CD14-positive monocyte (primary cell): ENCODE measurements around the gene MAD1L1. TPM values are rescaled to one million over a fixed set of nuclear protein-coding genes. Genes with fewer than 3 reads are reported as not detected.

Source experiments
- DNase-seq, 3 donors: peaks; one replicate each; pipeline ENCODE4 v3.0.0-alpha.2; 2011 to 2022
- H2AFZ ChIP-seq: 2 replicates; pipeline ENCODE4 v1.6.0; 2012; ENCODE audit warnings: mild to moderate bottlenecking, low read depth, low read length, inconsistent platforms; ENCODE audit not compliant: insufficient read depth, poor library complexity, severe bottlenecking
- H3K27ac ChIP-seq, 2 donors: 1 replicate in 1 of 2; 2 replicates in 1 of 2; pipeline ENCODE4 v1.5.1; 2012 to 2013; ENCODE audit warnings: low read length in 2 of 2, control low read depth in 1 of 2, inconsistent platforms in 1 of 2, low read depth in 1 of 2, mild to moderate bottlenecking in 1 of 2
- H3K27me3 ChIP-seq, 2 donors: one replicate each; pipeline versions ENCODE4 v1.6.0 to v1.6.1; 2011 to 2013; ENCODE audit warnings: low read length in 2 of 2; ENCODE audit not compliant: control insufficient read depth in 2 of 2, insufficient read depth in 2 of 2
- H3K36me3 ChIP-seq, 2 donors: replicated peaks in 1 of 2; 1 replicate in 1 of 2; 2 replicates in 1 of 2; pipeline versions ENCODE4 v1.5.1 to v1.6.1; 2012 to 2013; ENCODE audit warnings: low read length in 2 of 2, control low read depth in 1 of 2, inconsistent platforms in 1 of 2, mild to moderate bottlenecking in 1 of 2; ENCODE audit not compliant: insufficient read depth in 2 of 2, control insufficient read depth in 1 of 2
- H3K4me1 ChIP-seq, 2 donors: 1 replicate in 1 of 2; 2 replicates in 1 of 2; pipeline versions ENCODE4 v1.5.1 to v1.6.1; 2012 to 2013; ENCODE audit warnings: low read length in 2 of 2, control low read depth in 1 of 2, inconsistent platforms in 1 of 2, mild to moderate bottlenecking in 1 of 2, moderate library complexity in 1 of 2; ENCODE audit not compliant: insufficient read depth in 2 of 2, control insufficient read depth in 1 of 2
- H3K4me2 ChIP-seq: replicated peaks from 2 replicates; pipeline ENCODE3; 2012; ENCODE audit warnings: low read length, moderate library complexity, mild to moderate bottlenecking; ENCODE audit not compliant: poor library complexity, severe bottlenecking; ENCODE audit errors: extremely low read depth
- H3K4me3 ChIP-seq, 3 experiments: fragments of 200-600 bp in 1 of 3; sonication (generic) in 1 of 3; replicated peaks in 1 of 3; 1 replicate in 2 of 3; 2 replicates in 1 of 3; pipeline ENCODE4 v1.5.1; 2011 to 2013; ENCODE audit warnings: low read length in 3 of 3, mild to moderate bottlenecking in 3 of 3, control low read depth in 2 of 3, low read depth in 2 of 3, inconsistent platforms in 1 of 3, moderate library complexity in 1 of 3
- H3K79me2 ChIP-seq: 2 replicates; pipeline ENCODE4 v1.6.0; 2012; ENCODE audit warnings: mild to moderate bottlenecking, control low read depth, inconsistent platforms, low read length, moderate library complexity; ENCODE audit not compliant: insufficient read depth
- H3K9ac ChIP-seq: 2 replicates; pipeline ENCODE4 v1.6.0; 2017; ENCODE audit warnings: low read length, mild to moderate bottlenecking; ENCODE audit not compliant: insufficient read depth, poor library complexity, severe bottlenecking
- H3K9me3 ChIP-seq, 2 donors: replicated peaks in 1 of 2; 1 replicate in 1 of 2; 2 replicates in 1 of 2; pipeline versions ENCODE4 v1.5.1 to v1.6.1; 2012 to 2013; ENCODE audit warnings: low read length in 2 of 2, control low read depth in 1 of 2; ENCODE audit not compliant: control insufficient read depth in 1 of 2, insufficient read depth in 1 of 2
- H4K20me1 ChIP-seq: 2 replicates; pipeline ENCODE4 v1.6.0; 2012; ENCODE audit warnings: mild to moderate bottlenecking, low read length, control low read depth, moderate library complexity; ENCODE audit not compliant: insufficient read depth
- H3K27ac Mint-ChIP-seq, 7 donors: one replicate each; pipeline ENCODE4 v1.8.0; 2020; ENCODE audit warnings: mild to moderate bottlenecking in 7 of 7, mixed read lengths in 7 of 7, moderate library complexity in 6 of 7, inconsistent platforms in 2 of 7
- H3K27me3 Mint-ChIP-seq, 3 donors: one replicate each; pipeline ENCODE4 v1.8.0; 2021 to 2022; ENCODE audit warnings: low read depth in 3 of 3, mild to moderate bottlenecking in 3 of 3, mixed read lengths in 3 of 3, moderate library complexity in 3 of 3, inconsistent platforms in 1 of 3
- H3K36me3 Mint-ChIP-seq, 2 donors: one replicate each; pipeline ENCODE4 v1.8.0; 2020; ENCODE audit warnings: mixed read lengths in 2 of 2, inconsistent platforms in 1 of 2, mild to moderate bottlenecking in 1 of 2
- H3K4me1 Mint-ChIP-seq: one replicate; pipeline ENCODE4 v1.8.0; 2020; ENCODE audit warnings: mild to moderate bottlenecking, mixed read lengths
- H3K4me3 Mint-ChIP-seq, 2 donors: one replicate each; pipeline ENCODE4 v1.8.0; 2020; ENCODE audit warnings: mild to moderate bottlenecking in 2 of 2, mixed read lengths in 2 of 2, moderate library complexity in 1 of 2
- H3K9me3 Mint-ChIP-seq, 7 donors: one replicate each; pipeline ENCODE4 v1.8.0; 2020 to 2022; ENCODE audit warnings: mixed read lengths in 7 of 7, mild to moderate bottlenecking in 6 of 7, moderate library complexity in 6 of 7, inconsistent platforms in 2 of 7
- WGBS: methylation state at CpG from one replicate; pipeline ENCODE4 v1.1.5; 2013; ENCODE audit warnings: missing lambda C conversion rate; ENCODE audit not compliant: insufficient coverage; 5-methylcytosine and 5-hydroxymethylcytosine counted together
- intact Hi-C, 2 donors: fragments of 100-400 bp; cut with micrococcal nuclease; formaldehyde crosslinking; loops; one replicate each; pipeline versions ENCODE4 v1.15.0 to v1.15.1; 2023
- polyA plus RNA-seq, 3 donors: library from polyadenylated mRNA; depleted of rRNA in 1 of 3; unstranded in 2 of 3; stranded (reverse) in 1 of 3; fragments of 300-500 nt in 2 of 3; fragments of >200 nt in 1 of 3; fragmentation: Illumina TruSeq in 2 of 3; gene quantifications; 1 replicate in 2 of 3; 2 replicates in 1 of 3; pipeline ENCODE4 v1.2.3, GENCODE V29; 2012 to 2021
- TF ChIP-seq, protein P1 (sequence below): fragments of 200-600 bp; IDR thresholded peaks from one replicate; pipeline ENCODE4 v1.8.0; 2022; ENCODE audit warnings: antibody characterized with exemption, mild to moderate bottlenecking

Gene MAD1L1
- polyA plus RNA-seq, 3 donors = 22.0 to 39.4 (median 33.2) TPM

DNA sequence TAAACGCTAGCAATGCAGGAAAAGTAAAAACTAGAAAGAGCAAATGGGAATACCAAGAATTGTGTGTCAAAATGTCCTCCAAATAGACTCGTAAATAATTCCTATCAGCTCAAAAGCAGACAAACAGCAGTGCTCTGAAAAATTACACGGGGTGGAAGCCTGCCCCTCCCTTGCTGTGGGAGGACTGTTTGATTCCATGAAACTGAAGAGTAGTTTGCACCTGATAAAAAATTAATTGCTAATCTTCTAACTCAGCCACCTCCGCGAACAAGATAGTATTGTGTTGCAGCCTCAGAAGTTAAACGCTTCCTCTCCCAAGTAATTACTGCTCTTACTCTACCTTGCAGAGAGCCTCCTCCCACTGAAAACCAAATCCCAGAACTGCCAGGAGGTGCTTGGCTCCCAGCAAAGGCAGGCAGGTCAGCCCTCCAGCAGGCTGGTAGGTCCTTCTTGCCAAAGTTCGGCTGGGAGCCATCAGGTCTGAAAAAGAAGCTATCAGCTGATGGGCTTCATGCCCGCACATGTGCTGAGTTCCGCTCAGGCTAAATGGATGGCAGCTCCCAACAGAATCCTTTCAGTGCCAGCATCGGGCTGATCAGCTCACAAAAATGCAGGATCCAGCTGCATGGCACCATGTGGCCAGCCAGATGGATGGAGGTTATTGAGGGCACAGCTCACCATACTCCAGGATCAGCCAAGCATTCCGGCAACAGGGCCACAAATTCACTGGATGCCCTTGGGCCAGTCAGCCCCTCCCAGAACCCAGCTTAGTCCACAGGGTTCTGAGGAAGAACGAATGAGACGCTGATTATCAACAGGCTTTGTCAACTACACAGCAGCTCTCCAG is 37.1 kb downstream of the MAD1L1 start:
- Mint-ChIP-seq H3K4me3 (no peak overlapping the region), H3K27ac (peak overlapping the region in 2 of 7 donors; percentile 37 to 59), H3K27me3 (peaks cover 0 to 1% (median 0%) of the 10 kb centered on the region in 3 donors), H3K9me3 (peaks cover 11 to 27% (median 15%) of the 10 kb centered on the region in 7 donors), H3K36me3 (peaks cover 68 to 87% of the 10 kb centered on the region in 2 donors), H3K4me1 (no peaks in the 10 kb centered on the region)
- H2AFZ ChIP-seq = no peak overlapping the region
- no peaks in the 10 kb centered on the region for H3K79me2 ChIP-seq
- peaks cover 58 to 84% of the 10 kb centered on the region in 2 donors for H3K36me3 ChIP-seq
- H3K4me2 ChIP-seq = no peak overlapping the region
- no peak overlapping the region for H3K4me3 ChIP-seq
- TF ChIP-seq, protein P1, sequence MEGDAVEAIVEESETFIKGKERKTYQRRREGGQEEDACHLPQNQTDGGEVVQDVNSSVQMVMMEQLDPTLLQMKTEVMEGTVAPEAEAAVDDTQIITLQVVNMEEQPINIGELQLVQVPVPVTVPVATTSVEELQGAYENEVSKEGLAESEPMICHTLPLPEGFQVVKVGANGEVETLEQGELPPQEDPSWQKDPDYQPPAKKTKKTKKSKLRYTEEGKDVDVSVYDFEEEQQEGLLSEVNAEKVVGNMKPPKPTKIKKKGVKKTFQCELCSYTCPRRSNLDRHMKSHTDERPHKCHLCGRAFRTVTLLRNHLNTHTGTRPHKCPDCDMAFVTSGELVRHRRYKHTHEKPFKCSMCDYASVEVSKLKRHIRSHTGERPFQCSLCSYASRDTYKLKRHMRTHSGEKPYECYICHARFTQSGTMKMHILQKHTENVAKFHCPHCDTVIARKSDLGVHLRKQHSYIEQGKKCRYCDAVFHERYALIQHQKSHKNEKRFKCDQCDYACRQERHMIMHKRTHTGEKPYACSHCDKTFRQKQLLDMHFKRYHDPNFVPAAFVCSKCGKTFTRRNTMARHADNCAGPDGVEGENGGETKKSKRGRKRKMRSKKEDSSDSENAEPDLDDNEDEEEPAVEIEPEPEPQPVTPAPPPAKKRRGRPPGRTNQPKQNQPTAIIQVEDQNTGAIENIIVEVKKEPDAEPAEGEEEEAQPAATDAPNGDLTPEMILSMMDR = no peak
- DNase-seq = no peak
- no peaks in the 10 kb centered on the region for H3K4me1 ChIP-seq
- no peak overlapping the region for H3K27ac ChIP-seq
- intact Hi-C loops = no loop called here
- no peak overlapping the region for H3K9ac ChIP-seq
- WGBS = 95% methylated on average over 10 of the region's 13 CpGs
- H3K27me3 ChIP-seq = no peaks in the 10 kb centered on the region
- no peaks in the 10 kb centered on the region for H4K20me1 ChIP-seq
- H3K9me3 ChIP-seq = peaks cover 13 to 14% of the 10 kb centered on the region in 2 donors

- Histone ChIP-seq H3K27ac (no peak overlapping the region), H3K9ac (no peak overlapping the region), H3K9me3 (peaks cover 13 to 14% of the 10 kb centered on the region in 2 donors), H3K4me2 (no peak overlapping the region), H3K27me3 (no peaks in the 10 kb centered on the region), H2AFZ (no peak overlapping the region), H3K4me3 (no peak overlapping the region), H3K36me3 (peaks cover 39 to 80% of the 10 kb centered on the region in 2 donors), H3K79me2 (no peaks in the 10 kb centered on the region), H3K4me1 (no peaks in the 10 kb centered on the region), H4K20me1 (no peaks in the 10 kb centered on the region)
- no peak overlapping the region for H3K27ac Mint-ChIP-seq
- intact Hi-C loops = no loop called here
- no peak overlapping the region for H3K4me3 Mint-ChIP-seq
- peaks cover 0 to 2% (median 1%) of the 10 kb centered on the region in 3 donors for H3K27me3 Mint-ChIP-seq
- H3K36me3 Mint-ChIP-seq = peaks cover 68 to 87% of the 10 kb centered on the region in 2 donors
- WGBS = 97% methylated on average over 11 of the region's 19 CpGs
- H3K9me3 Mint-ChIP-seq = peaks cover 11 to 26% (median 18%) of the 10 kb centered on the region in 7 donors
- no peak for DNase-seq
- no peaks in the 10 kb centered on the region for H3K4me1 Mint-ChIP-seq
- TF ChIP-seq, protein P1 = no peak
These were observed 39.0 kb downstream of the MAD1L1 start for GRCh38 chr7:2193575-2194305.
